Ascending aorta (tissue), 2 donors: ENCODE data around the gene CPS1. TPM values are rescaled to one million over a fixed set of nuclear protein-coding genes. Genes with fewer than 3 reads are reported as not detected.

Experiments
- DNase-seq, 2 donors: peaks; one replicate each; pipeline ENCODE4 v3.0.0-alpha.2; 2019; ENCODE audit warnings: low spot score in 2 of 2
- H3K27ac ChIP-seq, 2 donors: fragments of 200-600 bp; sonication (generic); one replicate each; pipeline ENCODE4 v1.5.1; 2016 to 2017; ENCODE audit warnings: mild to moderate bottlenecking in 1 of 2
- H3K27me3 ChIP-seq: fragments of 200-600 bp; sonication (generic); one replicate; pipeline ENCODE4 v1.5.1; 2017
- H3K36me3 ChIP-seq, 2 donors: fragments of 200-600 bp; sonication (generic); one replicate each; pipeline ENCODE4 v1.5.1; 2016
- H3K4me1 ChIP-seq, 2 donors: fragments of 200-600 bp; sonication (generic); one replicate each; pipeline ENCODE4 v1.5.1; 2016 to 2017; ENCODE audit warnings: mild to moderate bottlenecking in 1 of 2
- H3K4me3 ChIP-seq, 2 donors: fragments of 200-600 bp; sonication (generic); one replicate each; pipeline ENCODE4 v1.5.1; 2016 to 2017; ENCODE audit warnings: mild to moderate bottlenecking in 1 of 2
- H3K9me3 ChIP-seq, 2 donors: fragments of 200-600 bp; sonication (generic); one replicate each; pipeline ENCODE4 v1.5.1; 2016
- CTCF ChIP-seq, 3 experiments: fragments of 200-600 bp in 2 of 3; fragments of 450-650 bp in 1 of 3; sonication (generic) in 2 of 3; IDR thresholded peaks; one replicate each; pipeline ENCODE4 v1.5.1; 2016 to 2019; ENCODE audit warnings: antibody characterized with exemption in 3 of 3, mild to moderate bottlenecking in 1 of 3, moderate library complexity in 1 of 3
- intact Hi-C: fragments of 100-400 bp; cut with DNase I; formaldehyde crosslinking; loops from one replicate; pipeline ENCODE4 v1.15.1; 2023
- total RNA-seq: library from RNA; depleted of rRNA; stranded (reverse); fragments of >200 nt; gene quantifications from one replicate; pipeline ENCODE4 v1.1.0, GENCODE V29; 2016

CPS1 gene
- total RNA-seq, 1 donor from 2014 or later: 9.4 TPM

GRCh38 chr2:210667711-210668110, 111.3 kb downstream of the CPS1 start:
- Histone ChIP-seq H3K36me3 (no peaks in the 10 kb centered on the region), H3K9me3 (no peaks in the 10 kb centered on the region), H3K4me1 (no peaks in the 10 kb centered on the region), H3K4me3 (no peak overlapping the region), H3K27me3 (no peaks in the 10 kb centered on the region), H3K27ac (no peak overlapping the region)
- intact Hi-C loops: no loop called here
- DNase-seq: no peak
- no peak for TF ChIP-seq CTCF (IDR thresholded peaks at IDR 0.05)

GRCh38 chr2:210671065-210671464, 114.7 kb downstream of the CPS1 start:
- intact Hi-C loops: no loop called here
- DNase-seq: no peak
- H3K36me3 ChIP-seq: no peaks in the 10 kb centered on the region
- H3K4me1 ChIP-seq: no peaks in the 10 kb centered on the region
- H3K4me3 ChIP-seq: no peak overlapping the region
- no peak for TF ChIP-seq CTCF (IDR thresholded peaks at IDR 0.05)
- H3K9me3 ChIP-seq: no peaks in the 10 kb centered on the region
- H3K27me3 ChIP-seq: no peaks in the 10 kb centered on the region
- H3K27ac ChIP-seq: no peak overlapping the region

GRCh38 chr2:210673117-210673516, 116.7 kb downstream of the CPS1 start:
- Histone ChIP-seq H3K9me3 (no peaks in the 10 kb centered on the region), H3K27me3 (no peaks in the 10 kb centered on the region), H3K4me3 (no peak overlapping the region), H3K27ac (no peak overlapping the region), H3K4me1 (no peaks in the 10 kb centered on the region), H3K36me3 (no peaks in the 10 kb centered on the region)
- DNase-seq: no peak
- intact Hi-C loops: no loop called here
- TF ChIP-seq CTCF (IDR thresholded peaks at IDR 0.05): no peak

- no peaks in the 10 kb centered on the region for H3K4me1 ChIP-seq
- DNase-seq: no peak
- H3K27ac ChIP-seq: no peak overlapping the region
- no peaks in the 10 kb centered on the region for H3K36me3 ChIP-seq
- H3K4me3 ChIP-seq: no peak overlapping the region
- intact Hi-C loops: no loop called here
- no peaks in the 10 kb centered on the region for H3K27me3 ChIP-seq
- no peak for TF ChIP-seq CTCF (IDR thresholded peaks at IDR 0.05)
- H3K9me3 ChIP-seq: no peaks in the 10 kb centered on the region
Observed at GRCh38 chr2:210676067-210676466, 119.7 kb downstream of the CPS1 start.

GRCh38 chr2:210681491-210681890, 125.1 kb downstream of the CPS1 start:
- intact Hi-C loops: no loop called here

More at GRCh38 chr2:210681491-210681890, 125.1 kb downstream of the CPS1 start:
- Histone ChIP-seq H3K27ac (no peak overlapping the region), H3K4me3 (no peak overlapping the region), H3K27me3 (no peaks in the 10 kb centered on the region), H3K9me3 (no peaks in the 10 kb centered on the region), H3K4me1 (no peaks in the 10 kb centered on the region), H3K36me3 (no peaks in the 10 kb centered on the region)
- DNase-seq: no peak
- TF ChIP-seq CTCF (IDR thresholded peaks at IDR 0.05): no peak
